CD8-positive, alpha-beta memory T cell (primary cell): ENCODE data around the gene OR2V2. TPM values are rescaled to one million over a fixed set of nuclear protein-coding genes. Genes with fewer than 3 reads are reported as not detected.
A peak's percentile ranks its signal among the peaks of the same experiment; 100 is the strongest.
"Not testable (repeated sequence)": the region's sequence is repeated elsewhere in the genome, so short reads cannot be mapped to it uniquely, and the experiment has no call there.

Experiments used
- CTCF ChIA-PET: fragments of 350-600 bp; sonication (Branson Sonifier 250); formaldehyde crosslinking; loops from one replicate; lab custom pipeline; 2021; ENCODE audit warnings: antibody characterized with exemption; lab: Charles Lee
- POLR2A ChIA-PET: fragments of 350-600 bp; sonication (Branson Sonifier 250); formaldehyde crosslinking; loops from one replicate; lab custom pipeline; 2021; ENCODE audit warnings: antibody characterized with exemption; lab: Charles Lee
- DNase-seq, 5 donors: peaks; one replicate each; pipeline versions ENCODE4 v3.0.0 to v3.0.0-alpha.2; 2020 to 2022; ENCODE audit warnings: mixed read lengths in 1 of 5
- H3K27ac ChIP-seq: one replicate; pipeline ENCODE4 v1.7.0; 2013; ENCODE audit warnings: low read depth, mild to moderate bottlenecking, low read length, moderate library complexity
- H3K27me3 ChIP-seq: 2 replicates; pipeline ENCODE4 v1.7.0; 2013; ENCODE audit warnings: low read length, mild to moderate bottlenecking; ENCODE audit not compliant: insufficient read depth, poor library complexity, severe bottlenecking
- H3K36me3 ChIP-seq: 2 replicates; pipeline ENCODE4 v1.7.0; 2013; ENCODE audit warnings: mild to moderate bottlenecking, low read length, moderate library complexity; ENCODE audit not compliant: insufficient read depth
- H3K4me1 ChIP-seq: 2 replicates; pipeline ENCODE4 v1.7.0; 2013; ENCODE audit warnings: mild to moderate bottlenecking, low read length, moderate library complexity; ENCODE audit not compliant: insufficient read depth
- H3K4me3 ChIP-seq: 2 replicates; pipeline ENCODE4 v1.7.0; 2013; ENCODE audit warnings: mild to moderate bottlenecking, low read length
- H3K9me3 ChIP-seq: 2 replicates; pipeline ENCODE4 v1.7.0; 2013; ENCODE audit warnings: mild to moderate bottlenecking, low read length
- H3K27ac Mint-ChIP-seq, 8 donors: one replicate each; pipeline ENCODE4 v1.8.0; 2020 to 2021; ENCODE audit warnings: mixed read lengths in 8 of 8, mild to moderate bottlenecking in 6 of 8, inconsistent platforms in 3 of 8, moderate library complexity in 3 of 8
- H3K27me3 Mint-ChIP-seq, 2 donors: one replicate each; pipeline ENCODE4 v1.8.0; 2020 to 2021; ENCODE audit warnings: mixed read lengths in 2 of 2, mild to moderate bottlenecking in 1 of 2, moderate library complexity in 1 of 2
- H3K36me3 Mint-ChIP-seq, 3 donors: one replicate each; pipeline ENCODE4 v1.8.0; 2020 to 2021; ENCODE audit warnings: mixed read lengths in 3 of 3, inconsistent platforms in 1 of 3, mild to moderate bottlenecking in 1 of 3
- H3K4me1 Mint-ChIP-seq, 3 donors: one replicate each; pipeline ENCODE4 v1.8.0; 2020 to 2021; ENCODE audit warnings: mixed read lengths in 3 of 3, inconsistent platforms in 1 of 3, mild to moderate bottlenecking in 1 of 3
- H3K4me3 Mint-ChIP-seq, 7 donors: one replicate each; pipeline ENCODE4 v1.8.0; 2020 to 2021; ENCODE audit warnings: mixed read lengths in 7 of 7, mild to moderate bottlenecking in 6 of 7, moderate library complexity in 4 of 7, inconsistent platforms in 2 of 7
- H3K9me3 Mint-ChIP-seq, 5 donors: one replicate each; pipeline ENCODE4 v1.8.0; 2020 to 2022; ENCODE audit warnings: mixed read lengths in 5 of 5, mild to moderate bottlenecking in 3 of 5, moderate library complexity in 2 of 5, inconsistent platforms in 1 of 5
- polyA plus RNA-seq: library from polyadenylated mRNA; unstranded; fragments of 300-500 nt; fragmentation: Illumina TruSeq; gene quantifications from one replicate; pipeline ENCODE4 v1.2.3, GENCODE V29; 2021
- total RNA-seq, 2 experiments: library from RNA; stranded (reverse); gene quantifications; one replicate each; pipeline ENCODE4 v1.2.3, GENCODE V29; 2021

OR2V2 gene
- total and polyA plus RNA-seq, 3 experiments from 2014 or later, result not detected

GRCh38 chr5:181120761-181121160 is 26.6 kb upstream of the OR2V2 start:
- H3K4me3 ChIP-seq, result no peak overlapping the region
- DNase-seq, result no peak
- POLR2A ChIA-PET, result no interaction called here
- peaks cover 5% of the 10 kb centered on the region for H3K27me3 ChIP-seq
- Mint-ChIP-seq H3K36me3 (no peaks in the 10 kb centered on the region), H3K9me3 (peaks cover 0 to 2% (median 0%) of the 10 kb centered on the region in 5 donors), H3K27ac (no peak overlapping the region), H3K4me3 (no peak overlapping the region), H3K4me1 (no peaks in the 10 kb centered on the region), H3K27me3 (peaks cover 57 to 90% of the 10 kb centered on the region in 2 donors)
- H3K9me3 ChIP-seq, result no peaks in the 10 kb centered on the region
- no peaks in the 10 kb centered on the region for H3K4me1 ChIP-seq
- no peaks in the 10 kb centered on the region for H3K36me3 ChIP-seq
- no peak overlapping the region for H3K27ac ChIP-seq
- CTCF ChIA-PET, result no interaction called here

GRCh38 chr5:181121675-181122561 is 25.5 kb upstream of the OR2V2 start:
- no peaks in the 10 kb centered on the region for H3K9me3 Mint-ChIP-seq
- DNase-seq, result no peak
- no peaks in the 10 kb centered on the region for H3K4me1 Mint-ChIP-seq
- H3K36me3 ChIP-seq, result no peaks in the 10 kb centered on the region
- H3K36me3 Mint-ChIP-seq, result no peaks in the 10 kb centered on the region
- no peak overlapping the region for H3K4me3 Mint-ChIP-seq
- no peak overlapping the region for H3K27ac Mint-ChIP-seq
- peaks cover 5% of the 10 kb centered on the region for H3K27me3 ChIP-seq
- H3K27me3 Mint-ChIP-seq, result peaks cover 49 to 87% of the 10 kb centered on the region in 2 donors
- H3K4me1 ChIP-seq, result no peaks in the 10 kb centered on the region
- POLR2A ChIA-PET, result no interaction called here
- H3K9me3 ChIP-seq, result no peaks in the 10 kb centered on the region
- CTCF ChIA-PET, result no interaction called here
- H3K27ac ChIP-seq, result no peak overlapping the region
- no peak overlapping the region for H3K4me3 ChIP-seq

GRCh38 chr5:181124526-181124925 is 22.9 kb upstream of the OR2V2 start:
- ChIA-PET POLR2A (no interaction called here), CTCF (no interaction called here)
- Mint-ChIP-seq H3K27me3 (peaks cover 41 to 83% of the 10 kb centered on the region in 2 donors), H3K9me3 (peaks cover 0 to 3% (median 0%) of the 10 kb centered on the region in 5 donors), H3K4me3 (no peak overlapping the region), H3K4me1 (no peaks in the 10 kb centered on the region), H3K36me3 (peaks cover 0 to 5% (median 0%) of the 10 kb centered on the region in 3 donors), H3K27ac (no peak overlapping the region)
- Histone ChIP-seq H3K9me3 (no peaks in the 10 kb centered on the region), H3K27ac (no peak overlapping the region), H3K4me3 (no peak overlapping the region), H3K4me1 (no peaks in the 10 kb centered on the region), H3K27me3 (peaks cover 5% of the 10 kb centered on the region), H3K36me3 (no peaks in the 10 kb centered on the region)
- DNase-seq, result no peak

- no peak overlapping the region for H3K27ac Mint-ChIP-seq
These were observed 20.5 kb upstream of the OR2V2 start for GRCh38 chr5:181126841-181127240.

GRCh38 chr5:181127456-181127855 is 19.9 kb upstream of the OR2V2 start:
- peaks cover 0 to 5% (median 0%) of the 10 kb centered on the region in 3 donors for H3K36me3 Mint-ChIP-seq

More at GRCh38 chr5:181126841-181127240, 20.5 kb upstream of the OR2V2 start:
- DNase-seq, result no peak
- no peaks in the 10 kb centered on the region for H3K9me3 ChIP-seq
- Mint-ChIP-seq H3K4me1 (peaks cover 0 to 5% (median 0%) of the 10 kb centered on the region in 3 donors), H3K4me3 (no peak overlapping the region), H3K36me3 (peaks cover 0 to 5% (median 0%) of the 10 kb centered on the region in 3 donors), H3K27me3 (peaks cover 35 to 75% of the 10 kb centered on the region in 2 donors), H3K9me3 (peaks cover 0 to 3% (median 0%) of the 10 kb centered on the region in 5 donors)
- H3K4me1 ChIP-seq, result no peaks in the 10 kb centered on the region
- peaks cover 5% of the 10 kb centered on the region for H3K27me3 ChIP-seq
- no peaks in the 10 kb centered on the region for H3K36me3 ChIP-seq
- no peak overlapping the region for H3K27ac ChIP-seq
- CTCF ChIA-PET, result no interaction called here
- POLR2A ChIA-PET, result no interaction called here
- H3K4me3 ChIP-seq, result no peak overlapping the region

GRCh38 chr5:181127907-181128626 is 19.3 kb upstream of the OR2V2 start:
- peaks cover 29 to 72% of the 10 kb centered on the region in 2 donors for H3K27me3 Mint-ChIP-seq
- H3K4me1 Mint-ChIP-seq, result peaks cover 0 to 5% (median 0%) of the 10 kb centered on the region in 3 donors

More at GRCh38 chr5:181127456-181127855, 19.9 kb upstream of the OR2V2 start:
- peaks cover 0 to 3% (median 0%) of the 10 kb centered on the region in 5 donors for H3K9me3 Mint-ChIP-seq
- no peak overlapping the region for H3K27ac Mint-ChIP-seq
- Histone ChIP-seq H3K4me3 (no peak overlapping the region), H3K9me3 (no peaks in the 10 kb centered on the region), H3K36me3 (no peaks in the 10 kb centered on the region), H3K27me3 (peaks cover 5% of the 10 kb centered on the region), H3K27ac (no peak overlapping the region), H3K4me1 (no peaks in the 10 kb centered on the region)
- POLR2A ChIA-PET, result no interaction called here
- peaks cover 34 to 74% of the 10 kb centered on the region in 2 donors for H3K27me3 Mint-ChIP-seq
- no peak for DNase-seq
- H3K4me3 Mint-ChIP-seq, result no peak overlapping the region
- H3K4me1 Mint-ChIP-seq, result peaks cover 0 to 5% (median 0%) of the 10 kb centered on the region in 3 donors
- CTCF ChIA-PET, result no interaction called here

GRCh38 chr5:181129601-181130000 is 17.8 kb upstream of the OR2V2 start:
- Mint-ChIP-seq H3K4me1 (peaks cover 0 to 5% (median 0%) of the 10 kb centered on the region in 3 donors), H3K4me3 (no peak overlapping the region), H3K9me3 (peaks cover 0 to 5% (median 0%) of the 10 kb centered on the region in 5 donors), H3K36me3 (peaks cover 0 to 5% (median 0%) of the 10 kb centered on the region in 3 donors), H3K27me3 (peaks cover 24 to 66% of the 10 kb centered on the region in 2 donors), H3K27ac (peak overlapping the region in 1 of 8 donors; percentile 7)
- H3K9me3 ChIP-seq, result no peaks in the 10 kb centered on the region
- DNase-seq, result no peak
- H3K36me3 ChIP-seq, result no peaks in the 10 kb centered on the region
- ChIA-PET CTCF (no interaction called here), POLR2A (no interaction called here)
- no peaks in the 10 kb centered on the region for H3K4me1 ChIP-seq
- no peak overlapping the region for H3K27ac ChIP-seq
- H3K27me3 ChIP-seq, result no peaks in the 10 kb centered on the region
- H3K4me3 ChIP-seq, result no peak overlapping the region

More at GRCh38 chr5:181127907-181128626, 19.3 kb upstream of the OR2V2 start:
- peaks cover 2% of the 10 kb centered on the region for H3K27me3 ChIP-seq
- POLR2A ChIA-PET, result no interaction called here
- no peak overlapping the region for H3K4me3 ChIP-seq
- peaks cover 0 to 3% (median 0%) of the 10 kb centered on the region in 5 donors for H3K9me3 Mint-ChIP-seq
- CTCF ChIA-PET, result no interaction called here
- H3K36me3 ChIP-seq, result no peaks in the 10 kb centered on the region
- no peaks in the 10 kb centered on the region for H3K9me3 ChIP-seq
- no peak overlapping the region for H3K27ac Mint-ChIP-seq
- no peak overlapping the region for H3K4me3 Mint-ChIP-seq
- H3K27ac ChIP-seq, result no peak overlapping the region
- no peak for DNase-seq
- peaks cover 0 to 5% (median 0%) of the 10 kb centered on the region in 3 donors for H3K36me3 Mint-ChIP-seq
- no peaks in the 10 kb centered on the region for H3K4me1 ChIP-seq

GRCh38 chr5:181130081-181130480 is 17.3 kb upstream of the OR2V2 start:
- not testable (repeated sequence) for H3K4me1 Mint-ChIP-seq

More at GRCh38 chr5:181130081-181130480, 17.3 kb upstream of the OR2V2 start:
- Mint-ChIP-seq H3K27ac (peak overlapping the region in 1 of 8 donors; percentile 7), H3K27me3 (peaks cover 23 to 62% of the 10 kb centered on the region in 2 donors)
- POLR2A ChIA-PET, DNase-seq, H3K4me3 Mint-ChIP-seq, H3K36me3 Mint-ChIP-seq, H3K9me3 Mint-ChIP-seq, H3K36me3 ChIP-seq, H3K9me3 ChIP-seq, H3K4me3 ChIP-seq, H3K27ac ChIP-seq, H3K4me1 ChIP-seq, CTCF ChIA-PET, H3K27me3 ChIP-seq: not testable (repeated sequence)
